Heart left ventricle (tissue), 13 donors: ENCODE data around the gene WDR6.

Experiments
- CTCF ChIP-seq, 12 donors: fragments of 200-600 bp; sonication (generic) in 4 of 12; IDR thresholded peaks; one replicate each; pipeline versions ENCODE4 v1.5.0 to v1.8.0; 2018 to 2022; ENCODE audit warnings: antibody characterized with exemption in 12 of 12, mild to moderate bottlenecking in 5 of 12
- POLR2A ChIP-seq, 2 donors: fragments of 450-650 bp; IDR thresholded peaks; one replicate each; pipeline ENCODE4 v1.6.1; 2017; ENCODE audit warnings: antibody characterized with exemption in 2 of 2, mild to moderate bottlenecking in 2 of 2, moderate library complexity in 2 of 2
- donor health status: ischemic (EF 13 %, LVEDD 7.1; RV severe dilation, severe dysfunction).
- donor health status: DM: no; HTN: yes; CAD: no.
- donor health status: DM: no; HTN: no; CAD: no.
- donor health status: ischemic (EF 25% LVEDD 6.9; RV normal size, moderate dysfunction).
- donor health status: ischemic (EF 25% LVEDD 5.7; RV mildly dilated, moderate dysfunction).
- donor health status: ischemic (EF 35%, LVEDD 5.7; RV mildly dilated, moderate dysfunction).
- donor health status: nonischemic (EF 11% LVEDD 7.7; RV severe dilation, severe dysfunction).
- donor health status: DM: yes; HTN: yes; CAD: no.
- donor health status: PGD.
- donor health status: ischemic (EF 29% LVEDD 5.4; RV normal size, mild dysfunction).
- donor health status: nonischemic (EF 23%, LVEDD 6.1; RV moderate dilation, normal function).

- TF ChIP-seq POLR2A (IDR thresholded peaks at IDR 0.05) (no peak), CTCF (IDR thresholded peaks at IDR 0.05) (no peak)
Observed at GRCh38 chr3:48974076-48974864, 32.9 kb upstream of the WDR6 start.
